HG02885 (cell line): ENCODE data around the gene MAB21L1.

Experiments used
- ATAC-seq: cut with Tn5 transposase; IDR thresholded peaks from one replicate; pipeline ENCODE4 v1.9.1; 2021; ENCODE audit warnings: mild to moderate bottlenecking; ENCODE audit not compliant: unreplicated experiment, poor library complexity

Gene MAB21L1

GRCh38 chr13:35475960-35476943 is at the start of gene MAB21L1:
MAB21L1 (minus strand) TSS chr13:35476689; CDS start chr13:35476138, 551 bp downstream.
- peak; percentile 59 for ATAC-seq

- ATAC-seq = no peak
Measured at GRCh38 chr13:35524171-35524570, 47.7 kb upstream of the MAB21L1 start.

DNA sequence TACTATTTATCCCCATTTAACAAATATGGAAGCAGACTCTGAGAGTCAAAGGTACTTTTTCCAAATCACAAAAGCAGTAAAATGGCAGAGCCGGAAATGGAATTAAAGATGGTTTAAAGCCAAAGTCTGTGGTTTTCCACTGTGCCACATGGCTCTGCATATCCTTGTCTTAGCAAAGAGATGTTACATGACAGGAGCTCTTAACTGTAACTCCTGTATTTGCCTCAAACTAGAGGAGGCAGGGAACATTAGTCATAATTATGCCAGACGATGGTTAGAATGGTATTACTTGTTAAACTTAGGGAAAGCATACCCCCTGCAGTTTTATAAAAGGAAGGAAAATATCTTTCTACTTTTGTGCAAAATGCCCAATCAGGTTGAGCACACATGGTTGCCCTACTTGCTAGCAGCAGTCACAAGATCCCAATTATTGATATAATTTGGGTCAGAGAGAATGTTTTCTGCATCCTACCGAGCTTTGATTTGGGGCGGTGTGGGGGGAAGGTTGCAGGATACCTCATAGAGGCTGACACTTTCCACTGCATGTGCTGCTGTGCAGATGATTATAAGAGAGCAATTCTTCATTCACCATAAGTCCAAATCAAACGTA is 42.0 kb upstream of the MAB21L1 start:
- no peak for ATAC-seq

DNA sequence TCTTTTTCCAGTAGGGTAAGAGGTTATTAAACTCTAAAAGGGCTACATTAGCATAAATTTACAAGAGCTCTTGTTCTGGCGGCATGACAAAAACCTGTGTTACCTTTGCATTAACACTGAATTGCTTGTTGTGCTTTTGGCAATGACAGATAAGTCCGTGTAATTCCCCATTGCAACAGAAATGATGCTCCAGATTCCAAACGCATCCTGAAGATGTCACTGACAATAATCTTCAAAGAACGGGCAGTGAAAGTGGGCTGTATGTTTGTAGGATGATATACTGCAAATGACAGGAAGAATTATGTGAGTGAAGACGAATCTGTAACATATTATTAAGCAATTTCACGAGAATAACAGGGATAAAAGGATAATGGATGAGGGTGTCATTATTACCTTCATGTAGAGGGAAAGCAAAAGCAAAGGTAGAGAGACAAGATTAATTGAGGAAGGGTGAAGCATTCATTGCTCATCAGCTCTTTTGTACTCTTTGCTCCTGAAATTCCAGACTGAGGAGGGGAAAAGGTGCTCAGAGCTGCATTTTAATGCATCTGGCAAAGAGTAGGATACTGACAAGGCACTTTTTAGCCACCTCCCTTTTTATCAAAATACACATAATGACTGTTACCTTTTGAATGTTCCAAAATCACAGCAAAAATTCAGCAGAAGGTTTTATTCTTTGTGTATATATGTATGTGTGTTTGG is 38.5 kb upstream of the MAB21L1 start:
- no peak for ATAC-seq

- ATAC-seq = no peak
Measured at GRCh38 chr13:35514061-35514477, 37.6 kb upstream of the MAB21L1 start.

GRCh38 chr13:35512271-35512920 is 35.9 kb upstream of the MAB21L1 start:
- no peak for ATAC-seq

GRCh38 chr13:35502456-35502855 is 26.0 kb upstream of the MAB21L1 start:
- ATAC-seq = no peak

DNA sequence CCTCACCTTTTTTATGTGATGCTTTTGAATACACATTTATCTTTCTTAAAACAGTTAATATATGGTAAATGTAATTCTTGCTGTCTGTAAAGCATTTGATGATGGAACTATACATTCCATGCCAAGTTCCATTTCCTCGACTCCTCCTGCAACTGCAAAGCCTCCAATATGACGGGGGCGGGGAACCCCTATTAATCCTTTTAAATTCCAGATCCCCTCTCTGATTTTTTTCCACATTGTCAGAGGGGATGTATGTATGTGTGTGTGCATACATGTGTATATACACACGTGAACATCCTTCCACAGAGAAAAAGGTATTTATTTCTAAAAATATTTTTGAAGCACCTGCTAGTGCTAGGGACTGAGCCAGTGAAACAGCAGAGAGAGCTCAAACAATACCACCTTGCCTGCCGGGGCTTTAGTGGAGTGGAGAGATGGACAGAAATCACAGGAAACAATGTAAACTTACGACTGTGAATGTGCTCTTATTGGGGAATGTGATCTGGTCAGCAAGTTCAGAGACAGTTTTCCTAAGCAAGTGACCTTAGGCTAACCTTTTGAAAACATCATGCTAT is 25.3 kb upstream of the MAB21L1 start:
- ATAC-seq = no peak

- ATAC-seq = no peak
Measured at GRCh38 chr13:35500144-35500543, 23.7 kb upstream of the MAB21L1 start.

- no peak for ATAC-seq
Measured at GRCh38 chr13:35499676-35500075, 23.2 kb upstream of the MAB21L1 start.

DNA sequence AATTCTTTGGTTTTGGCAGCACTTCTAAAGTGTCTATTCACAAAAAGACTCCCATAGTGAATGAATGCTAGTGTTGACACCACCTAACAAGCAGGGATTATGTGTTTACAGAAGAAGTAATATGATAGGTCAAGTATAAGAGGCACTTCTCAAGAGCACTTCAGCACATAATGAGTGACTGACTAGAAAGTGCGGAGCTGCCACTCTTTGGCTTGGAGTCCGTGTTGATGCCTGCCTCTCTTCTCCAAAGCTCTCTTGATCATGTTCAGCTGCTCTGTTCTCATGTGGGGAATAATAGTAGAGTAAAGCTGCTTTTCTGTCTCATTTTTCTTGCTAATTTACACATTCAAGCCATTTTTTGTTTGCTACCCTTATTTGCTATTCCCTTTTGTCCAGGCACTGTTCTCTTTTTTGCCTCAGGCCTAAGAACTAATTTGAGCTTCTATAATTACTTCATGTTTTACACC is 22.7 kb upstream of the MAB21L1 start:
- ATAC-seq = no peak

GRCh38 chr13:35498231-35498630 is 21.7 kb upstream of the MAB21L1 start:
- ATAC-seq = no peak

- no peak for ATAC-seq
Measured at GRCh38 chr13:35496761-35497386, 20.4 kb upstream of the MAB21L1 start.

- ATAC-seq = no peak
Measured at GRCh38 chr13:35496006-35496405, 19.5 kb upstream of the MAB21L1 start.

- no peak for ATAC-seq
Measured at GRCh38 chr13:35489050-35489449, 12.6 kb upstream of the MAB21L1 start.

DNA sequence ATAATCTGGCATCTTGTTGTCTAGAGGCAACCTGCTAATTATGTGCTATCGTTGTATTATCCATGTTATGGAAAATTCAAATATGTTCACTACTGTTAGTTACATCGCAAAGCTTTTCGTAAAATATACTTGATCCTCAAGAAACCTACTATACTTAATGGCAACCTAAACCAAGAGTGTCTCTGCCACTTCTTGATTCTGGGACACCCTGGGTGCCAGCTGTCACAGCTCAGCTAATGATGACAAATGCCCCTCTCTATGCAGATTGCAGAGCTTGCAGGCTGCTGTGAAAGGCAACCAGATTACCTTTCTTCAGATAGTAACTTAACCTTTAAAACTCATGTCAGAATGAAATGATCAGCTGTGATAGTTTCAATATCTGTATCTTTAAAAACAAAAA is 8.9 kb upstream of the MAB21L1 start:
- no peak for ATAC-seq

GRCh38 chr13:35484384-35484783 is 7.9 kb upstream of the MAB21L1 start:
- no peak for ATAC-seq

DNA sequence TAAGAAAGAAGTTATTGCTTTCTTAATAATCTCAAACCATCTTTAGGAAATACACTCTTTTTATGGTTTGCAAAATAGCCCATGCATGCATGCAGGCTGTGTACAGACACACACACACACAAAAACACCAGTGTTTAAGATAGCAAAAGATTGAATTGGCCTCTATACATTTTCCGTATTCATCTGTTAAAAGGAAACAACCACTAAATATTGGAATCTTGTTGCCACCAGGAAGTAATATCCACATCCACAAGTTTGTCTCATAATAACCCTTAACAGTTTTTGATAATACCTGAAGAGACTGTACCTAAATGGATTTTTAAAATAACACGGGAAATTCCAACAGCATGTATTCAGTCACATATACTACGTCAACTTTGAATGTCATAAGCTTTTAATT is 7.3 kb upstream of the MAB21L1 start:
- ATAC-seq = no peak

DNA sequence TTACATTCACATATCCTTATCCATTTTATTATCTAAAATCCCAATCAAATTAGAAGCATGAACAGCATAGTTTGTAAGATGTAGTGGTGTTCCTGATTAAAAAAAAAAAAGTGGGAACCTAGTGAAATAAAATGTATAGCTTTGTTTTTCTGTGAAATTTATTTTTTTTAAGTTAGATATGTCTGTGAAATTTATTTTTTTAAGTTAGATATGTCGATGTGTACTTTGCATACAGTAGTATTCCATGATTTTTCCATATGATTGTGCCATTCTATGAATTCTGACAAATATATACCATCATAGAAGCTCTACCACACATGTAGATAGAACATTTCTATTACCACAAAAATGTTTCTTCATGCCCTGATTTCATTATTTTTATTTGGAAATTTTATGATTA is 6.0 kb upstream of the MAB21L1 start:
- no peak for ATAC-seq

DNA sequence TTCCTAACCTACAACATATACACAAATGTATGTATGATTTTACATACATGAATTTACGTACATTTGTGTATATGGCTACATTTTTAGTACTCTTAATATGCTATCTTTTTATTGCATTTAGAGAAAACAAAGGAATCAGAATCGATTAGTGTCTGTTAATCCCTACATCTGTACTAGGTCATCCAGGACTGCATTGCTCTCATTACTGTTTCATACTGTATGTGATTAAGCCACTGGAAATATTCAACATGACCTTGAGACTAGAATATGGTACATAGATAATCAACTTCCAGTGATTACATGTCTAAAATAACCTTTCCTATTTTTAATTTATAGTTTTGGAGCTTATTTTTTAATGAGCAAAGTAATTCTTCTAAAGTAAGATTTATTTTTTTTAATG is 5.3 kb upstream of the MAB21L1 start:
- ATAC-seq = no peak
